HTERT RPE-1 (cell line): ENCODE measurements around the gene F2.
"Not testable (repeated sequence)": the region's sequence is repeated elsewhere in the genome, so short reads cannot be mapped to it uniquely, and the experiment has no call there.

Source experiments
- in situ Hi-C: fragments of 300-500 bp; cut with MboI; formaldehyde crosslinking; loops from 4 replicates; pipeline ENCODE4 v1.14.3; 2020; ENCODE audit warnings: low sequenced_read_pairs

The F2 gene

DNA sequence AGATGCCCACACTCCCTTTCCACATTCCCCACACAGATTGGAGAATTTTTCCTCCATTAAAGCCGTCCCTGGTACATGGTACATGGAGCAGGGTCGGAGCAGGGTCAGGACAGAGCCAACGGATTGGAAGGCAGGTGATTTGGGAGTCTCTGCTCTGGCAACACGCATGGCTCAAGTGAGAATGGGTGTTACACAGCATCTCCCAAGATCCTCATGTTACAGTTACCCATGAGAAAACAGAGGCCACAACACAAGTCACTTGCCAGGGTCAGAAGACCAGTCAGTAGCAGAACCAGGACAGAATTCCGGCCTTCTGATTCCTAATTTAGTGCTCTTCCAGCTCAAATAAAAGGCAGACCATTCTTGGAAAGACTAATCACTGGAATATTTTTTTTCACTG, 7.7 kb upstream of the F2 start:
- in situ Hi-C loops: no loop called here

DNA sequence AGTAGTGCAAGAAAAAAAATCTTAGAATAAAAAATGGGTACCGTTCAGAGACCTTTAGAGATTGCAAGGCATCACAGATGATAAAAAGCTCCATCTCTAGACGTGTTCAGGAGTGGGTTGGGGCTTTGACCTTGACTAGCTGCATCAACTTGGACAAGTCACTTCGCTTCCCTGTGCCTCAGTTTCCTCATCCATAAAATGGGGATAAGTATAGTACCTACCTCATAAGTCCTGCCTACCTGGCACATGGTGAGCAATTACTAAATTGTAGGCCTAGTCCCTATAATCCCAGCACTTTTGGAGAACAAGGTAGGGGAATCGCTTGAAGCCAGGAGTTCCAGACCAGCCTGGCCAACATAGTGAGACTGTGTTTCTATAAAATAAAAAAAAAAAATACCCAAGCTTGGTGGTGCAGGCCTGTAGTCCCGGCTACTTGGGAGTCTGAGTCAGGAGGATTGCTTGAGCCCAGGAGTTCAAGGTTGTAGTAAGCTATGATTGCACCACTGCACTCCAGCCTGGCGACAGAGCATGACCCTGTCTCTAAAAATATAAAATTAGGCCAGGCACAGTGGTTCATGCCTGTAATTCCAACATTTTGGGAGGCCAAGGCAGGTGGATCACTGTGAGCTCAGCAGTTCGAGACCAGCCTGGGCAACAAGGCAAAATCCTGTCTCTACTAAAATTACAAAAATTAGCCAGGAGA, 6.0 kb upstream of the F2 start:
- in situ Hi-C loops: no loop called here

DNA sequence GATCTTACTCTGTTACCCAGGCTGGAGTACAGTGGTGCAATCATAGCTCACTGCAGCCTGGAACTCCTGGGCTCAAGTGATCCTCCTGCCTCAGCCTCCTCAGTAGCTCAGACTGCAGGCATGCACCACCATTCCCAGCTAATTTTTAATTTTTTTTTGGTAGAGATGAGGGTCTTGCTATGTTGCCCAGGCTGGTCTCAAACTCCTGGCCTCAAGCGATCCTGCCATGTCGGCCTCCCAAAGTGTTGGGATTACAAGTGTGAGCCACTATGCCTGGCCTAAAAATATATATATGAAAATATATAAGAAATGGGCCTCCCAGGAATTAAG, 1.2 kb upstream of the F2 start:
- in situ Hi-C loops: not testable (repeated sequence)

DNA sequence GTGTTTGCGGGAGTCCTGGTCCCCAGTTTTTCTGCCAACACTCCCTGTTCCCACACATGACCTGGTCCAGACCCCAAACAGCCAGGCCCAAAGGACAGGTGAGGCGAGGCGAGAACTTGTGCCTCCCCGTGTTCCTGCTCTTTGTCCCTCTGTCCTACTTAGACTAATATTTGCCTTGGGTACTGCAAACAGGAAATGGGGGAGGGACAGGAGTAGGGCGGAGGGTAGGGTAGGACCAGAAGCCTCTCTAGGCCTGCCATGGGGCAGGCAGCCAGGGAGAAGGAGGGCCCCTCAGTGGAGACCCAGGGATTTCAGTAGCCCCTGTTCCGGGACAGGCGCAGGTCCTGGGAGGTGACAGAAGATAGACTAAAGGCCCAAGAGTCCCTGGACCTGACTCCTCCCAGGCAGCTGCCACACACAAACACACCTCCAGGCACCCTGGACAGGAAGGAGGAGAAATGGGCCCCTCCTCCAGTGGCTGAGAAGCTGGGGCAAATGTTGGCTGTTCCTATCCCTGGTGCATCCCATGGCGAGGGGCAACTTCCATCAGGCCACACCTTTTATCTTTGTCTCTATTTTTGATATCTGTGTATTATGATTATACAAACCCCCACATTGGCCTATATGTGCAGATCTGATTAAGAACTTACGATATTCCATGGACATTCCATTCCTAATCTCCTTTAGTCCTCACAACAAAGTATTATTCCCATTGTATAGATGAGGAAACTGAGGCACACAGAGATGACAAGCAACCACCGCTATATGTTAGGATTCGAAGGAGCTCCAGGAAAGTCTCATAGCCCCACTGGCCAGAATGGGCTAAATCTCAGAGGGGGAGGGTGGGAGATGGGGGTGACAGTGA, 626 bp upstream of the F2 start:
- in situ Hi-C loops: no loop called here

DNA sequence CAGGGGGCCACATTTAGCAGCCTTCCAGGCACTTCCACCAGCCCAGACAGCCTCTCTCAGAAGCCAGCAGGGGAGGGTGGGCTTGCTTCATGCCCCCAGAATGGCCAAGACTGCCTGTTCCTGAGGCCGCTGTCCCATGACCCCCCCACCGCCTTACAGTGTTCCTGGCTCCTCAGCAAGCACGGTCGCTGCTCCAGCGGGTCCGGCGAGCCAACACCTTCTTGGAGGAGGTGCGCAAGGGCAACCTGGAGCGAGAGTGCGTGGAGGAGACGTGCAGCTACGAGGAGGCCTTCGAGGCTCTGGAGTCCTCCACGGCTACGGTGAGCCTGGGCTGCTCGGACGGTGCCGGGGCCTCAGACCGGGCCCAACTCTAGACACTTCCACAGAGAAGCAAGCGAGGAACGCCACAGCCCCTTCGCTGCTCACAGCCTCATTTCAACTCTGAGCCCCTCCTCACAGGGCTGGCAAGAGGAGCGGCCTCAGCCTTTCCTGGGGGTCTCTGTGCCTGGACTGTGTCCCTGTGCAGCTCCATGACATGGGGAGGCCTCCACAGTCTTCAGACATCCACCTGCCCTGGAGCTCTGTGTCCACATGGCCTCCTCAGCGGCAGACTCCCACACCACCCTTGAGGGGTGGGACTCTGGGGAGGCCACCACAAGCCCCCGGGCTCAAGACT, 668 bp downstream of the F2 start:
- in situ Hi-C loops: no loop called here

DNA sequence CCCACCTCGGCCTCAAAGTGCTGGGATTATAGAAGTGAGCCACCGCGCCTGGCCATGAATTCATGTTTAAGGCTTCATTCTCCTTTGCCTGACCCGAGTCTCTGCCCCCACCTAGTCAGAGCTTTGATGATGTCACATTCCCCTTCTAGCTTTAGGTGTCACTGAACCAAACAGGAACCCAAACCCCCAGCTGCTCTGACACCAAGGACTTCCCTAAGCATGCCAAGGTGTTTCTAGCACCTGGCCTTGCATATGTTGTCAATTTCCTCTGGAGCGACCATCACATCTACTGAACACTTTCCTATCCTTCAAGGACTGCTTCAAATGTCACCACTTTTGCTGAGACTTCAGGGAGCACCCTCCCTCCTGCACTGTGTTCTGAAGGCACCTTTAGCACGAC, 2.3 kb downstream of the F2 start:
- in situ Hi-C loops: no loop called here

DNA sequence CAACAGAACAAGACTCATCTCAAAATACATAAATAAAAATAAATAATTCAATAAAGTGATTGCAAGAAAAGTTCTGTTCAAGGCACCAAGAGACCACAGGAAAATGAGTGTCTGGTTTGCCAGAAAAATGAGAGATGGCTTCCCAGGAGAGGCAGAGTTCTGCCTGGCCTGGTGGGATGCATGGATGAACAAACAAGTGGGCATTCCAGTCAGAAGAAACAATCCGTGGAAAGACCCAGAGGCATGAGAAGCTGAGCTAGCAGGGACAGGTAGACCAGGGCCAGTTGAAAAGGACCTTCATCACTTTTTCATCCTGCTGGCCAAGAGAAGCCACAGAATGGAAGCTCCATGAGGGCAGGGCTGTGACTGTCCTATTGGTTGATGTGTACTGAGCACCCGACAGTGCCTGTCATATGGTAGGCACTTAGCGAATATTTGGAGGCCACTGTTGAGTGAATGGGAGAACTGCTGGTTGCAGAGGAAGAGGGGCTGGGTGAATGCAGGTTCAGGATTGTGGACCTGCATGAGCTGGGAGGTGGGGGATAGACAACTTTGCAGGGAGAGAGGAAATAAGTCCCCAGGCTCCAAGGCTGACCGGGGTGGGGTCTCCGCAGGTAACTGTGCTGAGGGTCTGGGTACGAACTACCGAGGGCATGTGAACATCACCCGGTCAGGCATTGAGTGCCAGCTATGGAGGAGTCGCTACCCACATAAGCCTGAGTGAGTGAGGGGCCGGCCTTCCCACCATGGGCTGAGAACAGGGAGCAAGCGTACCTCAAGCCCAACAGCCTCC, 3.7 kb downstream of the F2 start:
- in situ Hi-C loops: no loop called here

DNA sequence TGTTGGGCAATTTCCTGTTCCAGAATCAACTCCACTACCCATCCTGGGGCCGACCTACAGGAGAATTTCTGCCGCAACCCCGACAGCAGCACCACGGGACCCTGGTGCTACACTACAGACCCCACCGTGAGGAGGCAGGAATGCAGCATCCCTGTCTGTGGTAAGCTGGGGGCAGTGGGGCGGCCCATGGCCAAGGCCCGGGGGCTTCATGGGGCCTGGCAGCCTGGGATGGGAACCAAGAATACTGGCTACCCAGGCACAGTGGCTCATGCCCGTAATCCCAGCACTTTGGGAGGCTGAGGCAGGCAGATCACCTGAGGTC, 4.3 kb downstream of the F2 start:
- in situ Hi-C loops: no loop called here

DNA sequence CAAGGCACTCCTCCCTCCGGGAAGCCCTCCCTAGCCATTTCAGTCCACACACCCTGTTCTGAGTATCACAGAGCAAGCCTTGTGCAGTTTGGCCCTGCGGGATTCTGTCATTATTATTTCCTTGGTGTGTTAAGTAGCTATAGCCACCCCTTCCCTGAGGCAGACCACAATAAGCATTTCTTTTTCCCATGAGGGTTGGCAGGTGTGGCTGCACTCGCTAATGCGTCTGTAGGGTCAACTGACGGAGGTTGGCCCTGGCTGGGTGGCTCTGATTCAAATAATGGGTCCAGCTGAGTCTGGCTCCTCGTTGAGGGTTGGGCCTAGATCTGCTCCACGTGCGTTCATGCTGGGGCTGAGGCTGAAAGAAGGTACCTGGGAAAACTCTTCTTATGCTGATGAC, 5.1 kb downstream of the F2 start:
- in situ Hi-C loops: no loop called here

DNA sequence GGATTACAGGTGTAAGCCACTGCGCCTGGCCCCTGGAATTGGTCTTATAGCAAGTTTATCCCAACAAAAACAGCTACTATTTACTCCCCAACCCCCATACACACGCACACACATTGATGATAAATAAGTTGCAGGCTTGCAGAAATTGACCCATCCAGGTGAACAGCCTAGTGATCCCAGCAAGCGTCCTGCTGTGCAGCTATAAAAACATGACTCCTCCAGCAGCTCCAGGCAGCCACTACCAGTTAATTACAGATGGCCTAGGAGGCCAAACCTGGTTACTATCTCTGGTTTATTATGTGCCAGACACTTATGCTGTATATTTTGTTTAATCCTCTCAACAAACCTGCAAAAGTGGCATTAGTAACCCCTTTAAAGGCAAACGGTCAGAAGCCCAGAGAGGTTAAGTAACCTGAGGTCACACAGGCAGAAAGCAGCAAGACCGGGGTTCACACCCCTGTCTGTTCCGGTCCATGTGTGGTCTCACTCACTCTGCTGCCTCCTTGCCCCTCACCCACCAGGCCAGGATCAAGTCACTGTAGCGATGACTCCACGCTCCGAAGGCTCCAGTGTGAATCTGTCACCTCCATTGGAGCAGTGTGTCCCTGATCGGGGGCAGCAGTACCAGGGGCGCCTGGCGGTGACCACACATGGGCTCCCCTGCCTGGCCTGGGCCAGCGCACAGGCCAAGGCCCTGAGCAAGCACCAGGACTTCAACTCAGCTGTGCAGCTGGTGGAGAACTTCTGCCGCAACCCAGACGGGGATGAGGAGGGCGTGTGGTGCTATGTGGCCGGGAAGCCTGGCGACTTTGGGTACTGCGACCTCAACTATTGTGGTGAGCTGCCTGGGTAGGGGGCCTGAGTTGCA, 6.6 kb downstream of the F2 start:
- in situ Hi-C loops: no loop called here

DNA sequence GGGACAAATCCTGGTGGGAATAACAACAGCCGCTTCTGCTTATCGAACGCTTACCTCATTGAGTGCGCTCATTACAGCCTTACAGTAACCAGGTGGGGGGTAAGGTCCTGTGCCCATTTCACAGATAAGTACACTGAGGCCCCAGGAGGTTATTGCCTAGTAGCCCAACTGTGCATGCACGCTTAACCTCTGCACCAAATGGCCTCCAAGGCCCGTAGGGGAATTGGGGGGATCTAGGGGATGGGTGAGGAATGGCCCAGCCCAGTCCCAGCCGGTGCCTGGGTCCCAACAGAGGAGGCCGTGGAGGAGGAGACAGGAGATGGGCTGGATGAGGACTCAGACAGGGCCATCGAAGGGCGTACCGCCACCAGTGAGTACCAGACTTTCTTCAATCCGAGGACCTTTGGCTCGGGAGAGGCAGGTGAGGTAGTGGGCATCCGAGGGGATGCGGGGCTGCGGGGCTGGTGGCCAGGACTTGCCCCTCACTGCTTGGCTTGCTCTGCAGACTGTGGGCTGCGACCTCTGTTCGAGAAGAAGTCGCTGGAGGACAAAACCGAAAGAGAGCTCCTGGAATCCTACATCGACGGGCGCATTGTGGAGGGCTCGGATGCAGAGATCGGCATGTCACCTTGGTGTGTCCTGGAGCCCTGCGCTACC, 7.3 kb downstream of the F2 start:
- in situ Hi-C loops: no loop called here

DNA sequence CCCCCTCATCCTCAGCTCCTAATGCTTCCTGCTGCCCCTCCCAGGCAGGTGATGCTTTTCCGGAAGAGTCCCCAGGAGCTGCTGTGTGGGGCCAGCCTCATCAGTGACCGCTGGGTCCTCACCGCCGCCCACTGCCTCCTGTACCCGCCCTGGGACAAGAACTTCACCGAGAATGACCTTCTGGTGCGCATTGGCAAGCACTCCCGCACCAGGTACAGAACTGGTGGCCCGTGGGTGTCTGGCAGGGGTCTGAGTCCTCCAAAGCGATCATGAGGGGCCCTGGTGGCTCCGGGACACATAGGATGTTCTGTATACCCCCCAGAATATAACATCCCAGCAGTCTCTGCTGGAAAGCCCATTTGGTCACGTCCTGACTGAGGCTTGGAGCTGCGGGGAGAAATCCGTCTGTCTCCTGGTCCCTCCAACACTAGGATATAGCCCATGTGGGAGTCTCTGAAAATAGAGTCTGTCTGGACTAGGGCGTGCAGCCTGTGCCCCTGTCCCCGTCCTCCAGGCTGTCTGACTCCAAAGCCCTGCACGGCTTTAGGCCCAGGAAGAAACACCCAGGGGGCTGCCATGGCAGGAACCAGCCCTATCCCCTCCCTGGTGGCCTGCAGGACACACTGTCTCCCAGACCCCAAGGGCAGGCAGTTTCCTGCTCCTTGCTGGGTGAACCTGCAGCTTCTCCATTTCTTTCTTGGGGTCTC, 9.1 kb downstream of the F2 start:
- in situ Hi-C loops: no loop called here

DNA sequence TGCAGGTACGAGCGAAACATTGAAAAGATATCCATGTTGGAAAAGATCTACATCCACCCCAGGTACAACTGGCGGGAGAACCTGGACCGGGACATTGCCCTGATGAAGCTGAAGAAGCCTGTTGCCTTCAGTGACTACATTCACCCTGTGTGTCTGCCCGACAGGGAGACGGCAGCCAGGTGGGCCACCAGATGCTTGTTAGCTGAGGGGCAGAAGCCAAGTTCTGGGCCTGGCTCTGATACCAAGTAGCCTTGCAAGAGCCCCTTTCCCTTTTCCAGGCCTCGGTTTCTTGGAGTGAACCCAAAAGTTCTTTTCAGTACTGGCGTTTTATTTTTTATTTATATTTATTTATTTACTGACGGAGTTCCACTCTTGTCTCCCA, 9.6 kb downstream of the F2 start:
- in situ Hi-C loops: no loop called here

DNA sequence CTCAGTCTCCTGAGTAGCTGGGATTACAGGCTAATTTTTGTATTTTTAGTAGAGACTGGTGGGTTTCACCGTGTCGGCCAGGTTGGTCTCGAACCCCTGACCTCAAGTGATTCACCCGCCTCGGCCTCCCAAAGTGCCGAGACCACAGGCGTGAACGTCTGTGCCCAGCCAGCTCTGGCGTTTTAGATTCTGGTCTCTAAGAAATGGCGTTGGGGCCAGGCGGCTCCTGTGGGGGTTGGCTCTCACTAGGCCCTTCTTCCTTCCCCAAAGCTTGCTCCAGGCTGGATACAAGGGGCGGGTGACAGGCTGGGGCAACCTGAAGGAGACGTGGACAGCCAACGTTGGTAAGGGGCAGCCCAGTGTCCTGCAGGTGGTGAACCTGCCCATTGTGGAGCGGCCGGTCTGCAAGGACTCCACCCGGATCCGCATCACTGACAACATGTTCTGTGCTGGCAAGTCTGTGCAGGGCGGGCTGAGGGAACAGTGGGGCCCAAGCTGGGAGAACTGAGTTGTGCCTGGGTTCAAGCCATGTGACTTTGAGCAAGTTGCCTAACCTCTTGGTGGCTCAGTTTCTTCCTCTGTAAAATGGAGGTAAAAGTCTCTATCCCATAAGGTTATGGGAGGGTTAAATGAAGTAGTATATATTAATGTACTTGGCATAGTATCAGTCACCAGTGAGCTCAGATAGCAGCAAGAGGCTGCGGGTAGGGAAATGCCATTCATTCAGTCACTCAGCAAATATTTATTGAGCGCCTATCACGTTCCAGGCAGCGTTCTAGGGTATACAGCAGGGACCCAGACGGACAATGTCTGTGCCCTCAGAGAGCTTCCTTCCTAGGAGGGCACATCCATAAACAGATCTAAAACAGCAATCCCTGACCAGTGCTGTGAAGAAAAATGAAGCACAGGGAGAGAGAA, 10.4 kb downstream of the F2 start:
- in situ Hi-C loops: no loop called here

DNA sequence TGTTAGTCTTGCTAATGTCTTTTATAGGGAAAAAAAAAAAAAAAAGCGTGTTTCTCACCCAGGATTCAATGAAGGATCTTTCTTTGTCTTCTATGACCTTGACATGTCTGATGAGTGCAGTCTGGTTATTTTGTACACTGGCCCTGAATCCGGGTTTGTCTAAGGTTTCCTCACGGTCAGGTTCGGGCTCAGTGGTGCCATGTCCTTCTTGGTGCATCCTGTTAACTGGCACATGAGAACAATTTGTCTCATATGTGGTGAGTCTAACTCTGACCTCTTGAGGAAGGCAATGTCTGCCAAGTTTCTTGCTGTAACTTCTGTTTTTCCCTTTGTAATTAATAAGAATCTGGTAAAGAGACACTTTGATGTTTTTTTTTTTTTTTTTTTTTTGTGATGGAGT, 12.5 kb downstream of the F2 start:
- in situ Hi-C loops: no loop called here

DNA sequence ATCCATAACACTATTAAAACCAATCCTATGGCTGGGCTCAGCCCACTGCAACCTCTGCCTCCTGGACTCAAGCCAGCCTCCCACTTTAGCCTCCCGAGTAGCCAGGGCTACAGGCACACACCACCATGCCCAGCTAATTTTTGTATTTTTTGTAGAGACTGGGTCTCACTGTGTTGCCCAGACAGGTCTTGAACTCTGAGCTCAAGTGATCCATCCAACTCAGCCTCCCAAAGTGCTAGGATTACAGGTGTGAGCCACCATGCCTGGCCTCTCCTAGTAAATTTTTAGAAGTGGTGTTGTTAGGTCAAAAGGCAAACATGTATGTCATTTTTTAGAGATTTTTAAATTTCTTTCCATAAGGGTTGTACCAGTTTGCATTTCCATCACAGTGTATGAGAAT, 14.2 kb downstream of the F2 start:
- in situ Hi-C loops: no loop called here

DNA sequence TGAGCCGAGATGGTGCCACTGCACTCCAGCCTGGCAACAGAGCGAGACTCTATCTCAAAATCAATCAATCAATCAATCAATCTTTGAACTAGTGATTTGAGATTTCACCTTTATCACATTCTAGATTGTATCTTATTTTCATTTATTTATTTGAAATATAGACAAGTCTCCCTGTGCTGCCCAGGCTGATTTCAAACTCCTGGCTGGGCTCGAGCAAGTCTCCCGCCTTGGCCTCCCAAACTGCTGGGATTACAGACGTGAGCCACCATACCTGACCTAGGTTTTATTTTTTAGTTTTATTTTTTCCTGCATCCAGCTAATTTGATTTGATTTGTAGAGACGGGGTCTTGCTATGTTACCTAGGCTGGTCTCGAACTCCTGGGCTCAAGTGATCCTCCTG, 17.1 kb downstream of the F2 start:
- in situ Hi-C loops: no loop called here

DNA sequence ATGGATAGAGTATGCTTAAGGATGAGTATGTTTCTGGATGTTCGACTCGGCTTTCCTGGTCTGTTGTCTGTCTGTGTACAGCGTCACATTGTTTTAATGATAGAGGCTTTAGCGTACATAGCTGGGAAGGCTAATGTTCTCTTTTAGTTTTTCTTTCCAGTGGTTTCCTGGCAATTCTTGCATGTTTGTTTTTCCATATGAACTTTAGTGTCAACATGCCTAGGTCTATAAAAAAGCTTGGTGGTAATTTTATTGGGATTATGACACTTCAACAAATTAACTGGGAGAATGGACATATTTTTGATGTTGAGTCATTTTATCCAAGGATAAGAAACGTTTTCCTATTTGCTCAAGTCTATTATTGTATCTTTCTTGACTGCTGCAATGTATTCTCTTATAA, 17.6 kb downstream of the F2 start:
- in situ Hi-C loops: no loop called here
